HG02678 (cell line): ENCODE data around the gene FBXO5.
"Not testable (repeated sequence)": the region's sequence is repeated elsewhere in the genome, so short reads cannot be mapped to it uniquely, and the experiment has no call there.

Experiments used
- ATAC-seq: cut with Tn5 transposase; IDR thresholded peaks from one replicate; pipeline ENCODE4 v1.9.1; 2021; ENCODE audit warnings: mild to moderate bottlenecking, moderate library complexity; ENCODE audit not compliant: unreplicated experiment

The FBXO5 gene

DNA sequence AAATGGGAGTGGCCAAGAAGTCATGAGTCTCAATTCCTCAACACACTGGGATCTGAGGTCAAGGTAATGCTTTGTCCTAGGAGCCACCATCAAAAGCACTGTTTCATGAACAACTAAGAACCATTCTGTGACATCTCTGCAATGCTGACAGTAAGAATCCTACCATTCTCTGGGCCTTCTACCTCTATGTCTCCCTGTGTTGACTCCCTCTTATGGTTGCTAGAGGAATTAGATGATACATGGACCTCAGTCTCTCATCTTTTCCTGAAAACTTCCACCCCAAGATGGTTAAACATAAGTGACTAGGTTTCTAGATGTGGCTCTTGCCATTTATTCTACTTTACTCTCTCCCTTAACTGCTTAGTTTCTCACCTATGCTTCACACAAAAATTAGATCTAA, 10.6 kb upstream of the FBXO5 start:
- ATAC-seq = no peak

DNA sequence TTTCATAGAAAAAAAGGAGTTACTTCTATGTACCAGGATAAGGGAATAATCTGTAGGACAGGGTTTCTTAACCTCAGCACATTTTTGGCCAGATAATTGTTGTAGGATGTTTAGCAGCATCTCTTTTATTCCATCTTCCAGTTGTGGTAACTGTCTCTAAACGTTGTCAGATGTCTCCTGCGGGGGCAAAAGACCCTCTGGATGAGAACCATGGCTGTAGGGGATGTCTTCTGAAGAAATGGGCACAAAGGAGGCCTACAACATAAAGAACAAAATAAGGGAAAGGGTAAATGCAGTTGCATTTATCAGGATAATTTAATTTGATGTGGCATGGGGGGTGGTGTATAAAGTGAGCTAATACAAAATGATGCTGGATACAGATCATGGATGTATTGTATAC, 4.1 kb upstream of the FBXO5 start:
- no peak for ATAC-seq

DNA sequence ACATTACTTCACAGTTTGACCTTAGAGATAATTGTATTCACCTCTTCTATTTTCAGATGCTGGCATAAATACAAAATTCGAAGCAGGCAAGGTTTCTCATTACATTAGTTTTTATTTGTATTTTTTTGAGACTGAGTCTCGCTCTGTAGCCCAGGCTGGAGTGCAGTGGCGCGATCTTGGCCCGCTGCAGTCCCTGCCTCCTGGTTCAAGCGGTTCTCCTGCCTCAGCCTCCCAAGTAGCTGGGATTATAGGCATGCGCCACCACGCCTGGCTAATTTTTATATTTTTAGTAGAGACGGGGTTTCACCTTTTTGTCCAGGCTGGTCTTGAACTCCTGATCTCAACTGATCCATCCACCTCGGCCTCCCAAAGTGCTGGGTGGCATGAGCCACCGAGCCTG, 2.5 kb upstream of the FBXO5 start:
- ATAC-seq = not testable (repeated sequence)

DNA sequence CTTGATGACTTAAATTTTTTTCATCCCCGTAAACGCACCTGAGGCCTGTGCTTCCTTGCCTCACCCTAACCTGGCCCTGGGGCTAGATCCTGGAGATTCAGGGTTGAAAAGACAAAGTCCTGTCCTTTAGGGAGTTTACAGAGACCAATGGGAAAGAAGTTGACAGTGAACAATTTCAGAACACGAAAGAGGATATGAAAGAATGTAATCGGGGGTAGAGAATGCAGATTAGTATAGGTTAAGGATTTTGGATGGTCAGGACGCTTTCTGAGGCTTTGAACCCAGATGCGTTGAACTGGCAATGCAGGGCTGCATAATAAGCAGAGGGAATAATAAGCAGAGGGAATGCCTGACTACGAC, 1.7 kb upstream of the FBXO5 start:
- peak; percentile 29 for ATAC-seq

DNA sequence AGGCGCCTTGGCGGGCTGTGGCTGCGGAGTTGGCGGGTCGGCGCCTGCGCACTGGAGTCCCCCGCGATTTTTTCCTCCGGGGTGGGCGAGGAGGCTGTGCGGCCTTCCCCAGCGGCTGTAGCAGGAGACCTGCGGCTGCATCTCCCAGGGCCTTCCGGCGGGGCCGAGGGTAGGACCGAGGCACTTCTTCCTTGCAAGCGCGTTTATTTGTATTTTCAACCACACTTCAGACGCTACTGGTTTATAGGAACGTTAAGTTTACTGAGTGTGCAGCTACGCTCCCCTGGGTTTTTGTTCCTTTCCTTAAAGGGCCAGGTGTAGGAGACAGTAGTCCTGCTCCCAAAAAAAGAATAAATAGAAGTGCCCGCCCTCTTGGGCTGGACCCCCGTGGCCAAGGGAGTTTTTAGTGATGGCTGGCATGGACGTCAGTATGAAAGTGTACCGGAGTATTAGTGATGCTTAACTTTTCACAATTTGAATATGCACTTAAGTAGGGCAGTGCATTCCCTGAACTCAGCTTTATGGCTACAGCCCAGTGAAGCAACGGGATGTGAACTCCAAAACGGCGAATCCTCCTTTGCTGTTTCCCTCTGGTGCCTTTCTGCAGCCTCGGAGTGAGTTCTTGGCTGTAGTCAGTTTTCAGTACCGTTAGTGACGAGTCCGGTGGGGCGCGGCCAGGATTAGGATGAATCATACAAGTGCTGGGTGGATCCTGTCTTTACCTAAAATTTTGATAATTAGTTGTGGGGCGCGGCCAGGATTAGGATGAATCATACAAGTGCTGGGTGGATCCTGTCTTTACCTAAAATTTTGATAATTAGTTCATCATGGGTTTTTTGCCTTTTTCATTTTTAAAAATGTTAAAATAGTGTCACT, 1.0 kb upstream of the FBXO5 start:
- ATAC-seq = peak; percentile 17

DNA sequence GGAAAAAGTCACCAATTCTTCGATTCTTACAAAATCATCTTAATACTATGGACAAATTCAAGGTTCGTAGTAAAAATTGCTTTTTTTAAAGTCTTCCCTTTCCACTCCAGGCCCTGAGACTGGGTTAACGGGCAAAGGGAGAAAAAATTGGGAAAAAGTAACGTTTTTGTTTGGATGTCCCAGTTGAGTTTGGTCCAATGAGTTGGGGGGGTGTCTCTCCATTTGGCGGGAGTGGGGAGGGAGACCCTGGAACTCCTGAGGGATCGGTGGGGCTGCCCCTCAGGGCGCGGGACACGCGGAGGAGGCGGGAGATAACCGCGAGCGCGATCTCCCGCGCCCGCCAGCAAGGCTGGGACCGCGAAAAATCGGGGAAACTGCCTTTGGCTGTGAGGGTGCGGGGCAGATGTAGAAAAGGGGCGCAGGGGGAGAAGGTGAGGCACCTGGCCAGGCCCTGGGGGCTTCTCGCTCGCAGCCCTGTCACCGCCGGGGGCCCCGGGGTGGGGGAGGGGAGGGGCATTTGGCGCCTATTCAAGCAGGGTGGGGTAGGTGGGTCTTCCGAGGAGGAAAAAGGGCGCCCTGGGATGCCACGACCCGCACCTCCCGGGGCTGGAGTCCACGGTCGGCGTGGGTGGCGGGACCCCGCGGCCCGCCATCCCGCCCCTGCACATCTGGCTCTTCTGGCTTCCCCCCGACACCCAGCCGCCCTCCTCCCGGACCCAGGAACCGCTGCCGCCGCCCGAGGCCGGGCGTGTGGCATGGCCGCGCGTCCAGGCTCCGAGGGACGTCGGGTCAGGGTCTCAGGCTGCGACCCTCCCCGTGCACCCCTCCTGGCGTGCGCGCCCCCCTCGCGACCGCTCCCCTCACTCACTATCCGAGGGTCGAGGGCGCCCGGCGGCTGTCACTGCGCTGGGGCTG, 595 bp downstream of the FBXO5 start:
- ATAC-seq = no peak

DNA sequence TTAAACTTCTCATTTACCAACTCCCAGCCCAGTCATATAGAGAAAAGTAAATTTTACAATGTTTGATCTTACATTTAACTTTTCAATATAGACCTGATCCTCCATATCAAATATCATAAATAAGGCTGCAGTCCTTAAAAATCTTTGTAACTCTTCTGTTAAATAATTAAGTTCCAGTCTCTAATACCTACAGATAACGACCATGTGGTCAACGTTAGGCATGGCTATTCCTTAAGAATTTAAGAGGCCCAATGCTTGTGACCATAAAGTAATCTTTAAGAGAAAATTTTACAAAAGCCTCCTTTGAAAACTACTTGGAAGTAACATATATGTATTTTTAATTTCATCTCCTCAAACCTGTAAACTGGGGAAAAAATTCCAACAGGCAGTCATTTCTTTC, 1.6 kb downstream of the FBXO5 start:
- ATAC-seq = no peak

DNA sequence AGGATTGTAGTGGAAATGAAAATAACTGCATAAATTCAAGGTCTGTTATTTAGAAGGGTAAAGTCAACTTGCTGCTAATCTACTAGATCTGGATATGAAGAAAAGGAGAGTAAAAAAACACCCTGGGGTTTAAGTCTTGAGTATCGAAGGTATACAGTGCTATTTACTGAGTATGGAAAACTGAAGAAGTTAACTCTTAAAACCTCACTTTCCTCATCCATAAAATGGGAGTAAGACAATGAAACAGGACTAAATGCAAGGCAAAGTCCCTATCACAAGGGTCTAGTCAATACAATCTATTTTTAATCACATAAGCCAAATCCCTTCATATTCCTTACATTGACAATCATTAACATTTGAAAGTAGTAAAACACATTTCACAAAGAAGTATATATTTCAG, 2.2 kb downstream of the FBXO5 start:
- ATAC-seq = no peak

DNA sequence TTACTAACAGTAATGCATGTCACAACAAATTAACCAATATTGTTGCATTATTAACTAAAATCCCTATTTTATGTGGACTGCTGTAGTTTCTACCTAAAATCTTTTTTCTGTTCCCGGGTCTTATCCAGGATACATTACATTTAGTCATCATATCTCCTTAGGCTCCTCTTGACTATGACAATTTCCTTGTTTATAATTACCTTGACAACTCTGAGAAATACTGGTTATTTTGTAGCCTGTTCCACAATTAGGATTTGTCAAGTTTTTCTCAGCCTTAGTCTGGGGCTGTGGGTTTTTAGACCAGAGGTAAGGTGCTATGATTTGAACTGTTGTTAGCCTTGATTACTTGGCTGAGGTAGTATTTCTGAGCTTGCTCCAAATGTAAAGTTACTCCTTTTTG, 3.7 kb downstream of the FBXO5 start:
- no peak for ATAC-seq

DNA sequence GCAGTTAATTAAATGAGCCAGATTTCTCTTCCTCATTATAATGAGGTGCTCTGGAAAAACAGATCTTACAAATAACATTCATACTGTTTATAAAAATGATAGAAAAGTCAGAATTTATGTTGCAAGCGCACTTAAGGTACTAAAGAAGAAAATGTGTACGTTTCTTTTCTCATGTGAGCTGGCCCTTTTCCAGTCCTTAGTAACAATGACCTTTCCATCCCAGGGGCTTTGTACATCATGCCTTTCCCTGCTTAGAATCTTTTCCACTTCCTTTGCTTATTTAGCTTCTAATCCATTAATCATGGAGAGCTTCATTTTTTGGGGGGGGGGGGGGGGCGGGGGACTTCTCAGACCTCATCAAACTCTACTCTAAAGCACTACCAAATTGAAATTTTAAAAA, 4.8 kb downstream of the FBXO5 start:
- no peak for ATAC-seq

DNA sequence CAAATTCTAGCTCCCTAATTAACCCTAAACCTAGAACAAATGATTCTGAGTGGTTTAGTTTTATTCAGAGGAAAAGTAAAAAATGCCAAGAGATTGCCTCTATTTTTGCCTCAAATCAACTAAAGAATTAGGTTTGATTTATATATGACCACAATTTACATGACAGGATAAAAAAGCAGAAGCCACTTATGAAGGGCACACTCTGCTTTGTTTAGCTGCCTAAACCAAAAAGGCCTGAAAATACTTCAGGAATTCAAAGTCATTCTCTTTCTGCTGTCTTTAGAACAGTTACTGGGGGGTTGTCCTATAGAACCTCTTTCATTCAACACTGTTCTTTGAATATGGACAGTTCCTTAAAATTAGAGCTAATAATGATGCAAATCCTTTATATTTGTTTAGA, 5.3 kb downstream of the FBXO5 start:
- no peak for ATAC-seq

DNA sequence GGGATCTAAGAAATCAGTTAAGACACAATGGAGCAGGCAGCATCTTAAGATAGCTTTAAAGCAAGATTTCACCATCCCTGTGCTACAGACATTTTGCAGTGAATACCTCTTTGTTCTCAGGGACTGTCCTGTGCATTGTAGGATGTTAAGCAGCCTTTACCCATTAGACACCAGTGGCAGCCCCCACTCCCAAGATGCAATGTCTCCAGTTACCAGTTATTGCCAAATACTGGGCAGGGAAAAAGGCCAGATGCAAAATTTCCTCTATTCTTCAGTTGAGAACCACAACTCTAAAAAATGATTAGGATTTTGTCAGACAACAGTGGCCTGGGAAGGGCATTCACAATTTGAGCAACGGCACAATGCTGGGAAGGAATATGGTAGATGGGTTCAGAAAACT, 6.1 kb downstream of the FBXO5 start:
- ATAC-seq = no peak

DNA sequence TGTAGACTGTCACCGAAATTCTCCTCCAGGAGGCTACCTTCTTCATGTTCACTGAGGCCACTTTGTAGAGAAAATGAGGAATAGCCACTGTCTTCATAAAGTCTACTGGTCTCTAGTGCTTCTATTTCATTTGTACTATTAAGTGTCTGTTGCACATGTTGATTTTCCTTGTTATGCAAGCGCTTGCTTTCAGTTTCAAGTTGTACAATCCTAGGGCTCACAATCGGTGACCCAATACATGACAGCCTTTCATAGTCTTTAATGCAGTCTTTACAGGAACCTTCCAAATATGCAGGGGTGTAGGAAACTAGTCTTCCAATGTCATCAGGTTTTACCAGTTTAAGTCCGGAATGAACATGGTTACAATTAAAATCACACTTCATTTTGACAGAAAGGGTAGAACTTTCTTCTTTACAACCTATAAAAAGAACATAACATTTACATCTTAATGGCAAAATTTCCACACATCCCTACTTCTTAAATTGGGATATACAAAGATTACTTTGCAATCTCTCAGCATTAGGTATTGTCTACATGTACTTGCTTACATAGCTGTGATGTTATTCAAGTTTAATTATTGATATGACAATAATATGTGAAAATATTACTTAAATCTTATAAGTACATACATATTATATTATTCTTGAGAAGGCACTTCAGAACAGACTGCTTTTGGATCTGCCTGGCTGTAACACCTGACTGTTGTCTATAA, 7.5 kb downstream of the FBXO5 start:
- ATAC-seq = peak; percentile 77

DNA sequence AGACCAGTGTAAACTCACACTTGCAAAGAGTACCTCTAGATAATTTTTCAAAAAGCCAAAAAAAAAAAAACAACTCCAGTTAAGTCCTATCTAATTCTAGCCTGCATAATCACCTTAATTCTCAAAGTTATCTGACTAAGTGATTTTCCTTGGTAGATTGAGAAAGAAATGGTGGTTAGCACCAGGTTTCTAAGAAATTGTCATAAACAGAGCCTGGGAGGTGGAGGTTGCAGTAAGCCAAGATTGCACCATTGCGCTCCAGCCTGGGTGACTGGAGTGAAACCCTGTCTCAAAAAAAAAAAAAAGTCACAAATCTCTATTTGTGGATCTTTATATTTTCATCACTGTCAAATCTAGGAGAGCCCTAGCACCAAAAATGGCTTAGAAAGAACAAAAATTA, 8.9 kb downstream of the FBXO5 start:
- ATAC-seq = no peak

DNA sequence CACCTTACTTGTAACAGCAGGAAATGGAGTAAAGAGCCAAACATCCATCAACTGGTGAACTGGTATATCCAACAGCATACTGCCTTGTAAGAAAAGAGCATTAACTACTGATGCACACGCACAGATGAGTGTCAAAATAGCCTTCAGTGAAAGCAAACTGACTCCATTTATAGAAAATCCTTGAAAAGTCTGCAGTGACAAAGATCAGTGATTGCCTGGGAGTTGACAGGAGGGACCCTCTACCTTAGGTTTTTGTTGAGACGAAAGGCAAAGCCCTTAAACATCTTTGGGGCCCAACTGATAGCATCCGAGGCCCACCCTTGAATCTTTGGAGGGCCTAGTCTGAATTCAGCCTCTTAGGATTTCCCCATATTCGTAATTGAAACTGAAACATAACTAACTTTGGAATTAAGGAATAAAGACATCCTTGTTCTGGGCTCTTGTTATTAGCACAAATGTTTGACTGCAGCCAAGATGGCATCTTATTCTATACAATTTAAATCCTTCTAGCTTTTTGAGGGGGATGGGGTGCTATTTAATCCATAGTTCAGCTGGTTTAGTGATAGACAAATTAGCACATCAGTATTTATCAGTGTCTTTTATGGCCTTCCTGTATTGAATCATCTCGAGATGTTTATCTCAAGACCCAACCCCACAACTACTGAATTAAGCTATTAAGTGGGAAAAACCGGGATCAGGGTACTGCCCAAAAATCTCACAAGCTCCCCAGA, 13.0 kb downstream of the FBXO5 start:
- no peak for ATAC-seq

DNA sequence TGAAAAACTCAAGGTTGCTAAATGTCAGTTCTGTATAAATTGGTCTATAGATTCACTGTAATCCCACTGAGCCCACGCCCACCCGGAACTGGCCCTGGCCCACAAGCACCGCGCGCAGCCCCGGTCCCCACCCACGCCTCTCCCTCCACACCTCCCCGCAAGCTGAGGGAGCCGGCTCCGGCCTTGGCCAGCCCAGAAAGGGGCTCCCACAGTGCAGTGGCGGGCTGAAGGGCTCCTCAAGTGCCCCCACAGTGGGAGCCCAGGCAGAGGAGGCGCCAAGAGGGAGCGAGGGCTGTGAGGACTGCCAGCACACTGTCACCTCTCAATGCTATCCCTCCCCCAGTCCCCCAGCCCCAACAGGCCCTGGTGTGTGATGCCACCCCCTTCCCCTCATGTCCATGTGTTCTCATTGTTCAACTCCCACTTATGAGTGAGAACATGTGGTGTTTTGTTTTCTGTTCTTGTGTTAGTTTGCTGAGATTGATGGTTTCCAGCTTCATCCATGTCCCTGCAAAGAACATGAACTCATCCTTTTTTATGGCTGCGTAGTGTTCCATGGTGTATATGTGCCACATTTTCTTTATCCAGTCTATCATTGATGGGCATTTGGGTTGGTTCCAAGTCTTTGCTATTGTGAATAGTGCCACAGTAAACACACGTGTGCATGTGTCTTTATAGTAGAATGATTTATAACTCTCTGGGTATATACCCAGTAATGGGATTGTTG, 16.5 kb downstream of the FBXO5 start:
- ATAC-seq = not testable (repeated sequence)

DNA sequence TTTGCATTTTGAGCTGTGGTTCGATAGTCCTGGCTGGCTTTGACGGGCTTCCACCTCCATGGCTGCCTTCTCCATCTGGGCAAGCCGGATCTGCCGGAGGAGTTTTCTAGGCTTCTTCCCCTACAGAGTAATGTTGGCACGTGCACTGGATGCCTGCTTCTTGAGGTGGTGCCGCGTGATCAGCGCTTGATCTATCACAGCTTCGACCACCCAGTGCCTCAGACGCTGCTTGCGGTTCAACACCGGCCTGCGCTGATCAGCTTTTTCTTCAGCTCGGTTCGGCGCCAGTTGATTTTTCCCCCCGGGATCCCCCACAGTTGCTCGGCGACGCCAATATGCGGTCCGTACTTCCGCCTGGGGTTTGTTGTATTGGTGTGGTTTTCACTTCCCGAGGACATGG, 23.5 kb downstream of the FBXO5 start:
- no peak for ATAC-seq

DNA sequence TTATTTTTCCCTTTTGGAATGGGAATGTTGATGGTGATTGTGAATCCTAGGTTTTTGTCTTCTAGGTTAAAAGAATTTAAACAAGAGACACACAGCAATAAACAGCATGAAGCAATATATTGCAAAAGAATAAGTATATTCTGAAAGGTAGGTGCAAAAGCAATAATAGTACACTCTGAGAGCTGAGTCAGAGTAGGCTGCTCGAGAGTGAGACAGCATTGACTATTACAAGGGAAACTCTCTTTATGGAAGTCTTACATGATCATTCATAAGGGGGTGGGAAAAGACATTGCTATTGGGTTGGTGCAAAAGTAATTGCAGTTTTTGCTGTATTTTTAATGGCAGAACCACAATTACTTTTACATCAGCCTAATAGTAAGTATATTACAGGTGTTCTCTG, 25.0 kb downstream of the FBXO5 start:
- ATAC-seq = no peak

DNA sequence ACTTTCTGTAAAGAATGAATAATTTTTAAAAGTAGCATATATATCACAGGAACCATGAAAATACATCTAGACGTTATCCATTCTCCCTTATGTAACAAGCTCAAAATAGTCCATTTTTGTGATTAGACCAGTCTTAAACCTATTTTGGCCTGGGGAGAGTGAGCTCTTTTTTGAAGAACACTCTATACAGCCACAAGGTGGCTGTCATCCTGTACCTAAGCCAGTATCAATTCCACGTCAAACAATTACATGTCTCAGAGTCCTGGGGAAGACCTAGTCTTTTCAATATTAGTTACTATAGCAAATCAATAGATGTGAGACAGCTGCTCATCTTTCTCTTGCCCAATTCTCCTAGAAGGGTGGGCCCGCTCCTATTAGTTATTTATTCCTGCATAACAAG, 28.4 kb downstream of the FBXO5 start:
- ATAC-seq = no peak

DNA sequence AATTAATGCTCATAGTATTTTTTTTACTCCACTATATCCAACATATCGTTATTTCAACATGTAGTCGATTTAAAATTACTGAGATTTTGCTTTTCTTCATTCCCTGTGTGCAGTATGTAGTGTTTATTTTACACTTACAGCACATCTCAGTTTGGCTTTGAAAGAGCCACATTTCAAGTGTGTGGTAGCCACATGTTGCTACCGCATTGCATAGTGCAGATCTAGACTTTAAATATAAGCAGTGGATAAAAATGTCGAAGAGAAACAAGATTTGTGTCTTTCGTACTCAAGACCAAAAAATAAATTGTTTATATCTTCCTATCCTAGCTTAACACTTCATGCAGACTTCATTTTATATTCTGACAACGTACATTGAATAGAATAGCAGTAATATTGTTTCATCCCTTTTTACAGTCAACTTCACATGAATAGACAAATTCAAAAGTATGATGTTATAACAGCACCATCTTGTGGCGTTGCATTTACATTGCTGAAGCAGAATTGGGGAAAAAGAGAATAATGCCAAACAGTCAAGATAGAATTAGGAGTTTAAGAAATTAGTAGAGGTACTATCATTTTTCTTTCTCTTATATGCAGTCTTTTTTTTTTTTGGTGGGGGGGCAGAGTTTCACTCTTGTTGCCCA, 29.9 kb downstream of the FBXO5 start:
- ATAC-seq = no peak
